B cell (primary cell): ENCODE results near the gene PLD3. TPM values are rescaled to one million over a fixed set of nuclear protein-coding genes. Genes with fewer than 3 reads are reported as not detected.

Experiments
- ATAC-seq: fragments of 200-7000 bp; cut with Tn5 transposase; one replicate; pipeline ENCODE4 v1.10.0; 2021; ENCODE audit warnings: low read depth, mild to moderate bottlenecking, moderate number of reproducible peaks, moderate library complexity
- CTCF ChIA-PET: fragments of 350-600 bp; sonication (Branson Sonifier 250); formaldehyde crosslinking; loops from one replicate; lab custom pipeline; 2021; ENCODE audit warnings: antibody characterized with exemption, inconsistent platforms; lab: Charles Lee
- POLR2A ChIA-PET: fragments of 350-600 bp; sonication (Branson Sonifier 250); formaldehyde crosslinking; loops from one replicate; lab custom pipeline; 2021; ENCODE audit warnings: antibody characterized with exemption; lab: Charles Lee
- DNase-seq: peaks from one replicate; pipeline ENCODE4 v3.0.0; 2013
- H2AFZ ChIP-seq: 2 replicates; pipeline ENCODE4 v1.6.1; 2012; ENCODE audit warnings: mild to moderate bottlenecking, low read depth, low read length; ENCODE audit not compliant: insufficient read depth, poor library complexity, severe bottlenecking
- H3K27ac ChIP-seq, 2 donors: 1 replicate in 1 of 2; 2 replicates in 1 of 2; pipeline ENCODE4 v1.5.1; 2012 to 2013; ENCODE audit warnings: low read length in 2 of 2, mild to moderate bottlenecking in 2 of 2, moderate library complexity in 1 of 2
- H3K27me3 ChIP-seq, 4 experiments: fragments of 200-600 bp in 1 of 4; sonication (generic) in 1 of 4; replicated peaks in 1 of 4; 1 replicate in 2 of 4; 2 replicates in 2 of 4; pipeline versions ENCODE4 v1.6.1 to v1.7.0; 2013 to 2016; ENCODE audit warnings: low read length in 3 of 4, mild to moderate bottlenecking in 2 of 4, mixed read lengths in 1 of 4, moderate library complexity in 1 of 4; ENCODE audit not compliant: insufficient read depth in 4 of 4, control insufficient read depth in 3 of 4; ENCODE audit errors: control extremely low read depth in 1 of 4
- H3K36me3 ChIP-seq, 2 experiments: replicated peaks in 1 of 2; 1 replicate in 1 of 2; 2 replicates in 1 of 2; pipeline versions ENCODE4 v1.6.1 to v1.7.1; 2013; ENCODE audit warnings: low read length in 1 of 2; ENCODE audit not compliant: insufficient read depth in 2 of 2, control insufficient read depth in 1 of 2; ENCODE audit errors: control extremely low read depth in 1 of 2, extremely low read depth in 1 of 2
- H3K4me1 ChIP-seq, 2 donors: fragments of 200-600 bp in 1 of 2; sonication (generic) in 1 of 2; 1 replicate in 1 of 2; 2 replicates in 1 of 2; pipeline versions ENCODE4 v1.5.1 to v1.6.1; 2013 to 2017; ENCODE audit warnings: low read length in 2 of 2; ENCODE audit not compliant: control insufficient read depth in 2 of 2, insufficient read depth in 2 of 2
- H3K4me2 ChIP-seq: replicated peaks from 2 replicates; pipeline ENCODE3; 2012; ENCODE audit warnings: mild to moderate bottlenecking, low read depth, low read length; ENCODE audit not compliant: poor library complexity, severe bottlenecking
- H3K4me3 ChIP-seq, 5 experiments: fragments of 200-600 bp in 1 of 5; sonication (generic) in 1 of 5; 1 replicate in 3 of 5; 2 replicates in 2 of 5; pipeline versions ENCODE4 v1.5.1 to v1.7.0; 2011 to 2016; ENCODE audit warnings: low read length in 4 of 5, mild to moderate bottlenecking in 4 of 5, low read depth in 2 of 5, control low read depth in 1 of 5, moderate library complexity in 1 of 5; ENCODE audit not compliant: insufficient read depth in 1 of 5; ENCODE audit errors: control extremely low read depth in 1 of 5, extremely low read depth in 1 of 5
- H3K79me2 ChIP-seq: fragments of 200-600 bp; sonication (generic); one replicate; pipeline ENCODE4 v1.6.0; 2016; ENCODE audit warnings: low read length; ENCODE audit not compliant: control insufficient read depth, insufficient read depth
- H3K9ac ChIP-seq: fragments of 200-600 bp; sonication (generic); 2 replicates; pipeline ENCODE4 v1.6.1; 2017; ENCODE audit warnings: mild to moderate bottlenecking, low read length, moderate library complexity
- H3K9me3 ChIP-seq, 3 donors: one replicate each; pipeline versions ENCODE4 v1.6.1 to v1.7.1; 2013; ENCODE audit warnings: low read length in 2 of 3; ENCODE audit not compliant: control insufficient read depth in 2 of 3, insufficient read depth in 1 of 3; ENCODE audit errors: control extremely low read depth in 1 of 3
- H4K20me1 ChIP-seq: 2 replicates; pipeline ENCODE4 v1.6.0; 2012; ENCODE audit warnings: mild to moderate bottlenecking, low read length; ENCODE audit not compliant: insufficient read depth, control insufficient read depth, poor library complexity, severe bottlenecking
- H3K27ac Mint-ChIP-seq: one replicate; pipeline ENCODE4 v1.8.0; 2021; ENCODE audit warnings: mixed read lengths
- H3K27me3 Mint-ChIP-seq: one replicate; pipeline ENCODE4 v1.8.0; 2021; ENCODE audit warnings: mixed read lengths
- H3K4me1 Mint-ChIP-seq: one replicate; pipeline ENCODE4 v1.8.0; 2021; ENCODE audit warnings: mixed read lengths
- H3K4me3 Mint-ChIP-seq: one replicate; pipeline ENCODE4 v1.8.0; 2021; ENCODE audit warnings: mixed read lengths
- H3K9me3 Mint-ChIP-seq: one replicate; pipeline ENCODE4 v1.8.0; 2022; ENCODE audit warnings: mixed read lengths; ENCODE audit not compliant: insufficient read depth
- EZH2 ChIP-seq: IDR thresholded peaks from 2 replicates; pipeline ENCODE4 v1.6.1; 2012; ENCODE audit warnings: borderline replicate concordance, low read depth, mild to moderate bottlenecking, moderate library complexity, low read length; ENCODE audit not compliant: insufficient read depth, poor library complexity, severe bottlenecking
- WGBS: methylation state at CpG from one replicate; pipeline ENCODE4 v1.1.5; 2013; ENCODE audit warnings: missing lambda C conversion rate; ENCODE audit not compliant: insufficient coverage; 5-methylcytosine and 5-hydroxymethylcytosine counted together
- intact Hi-C: fragments of 100-400 bp; cut with micrococcal nuclease; formaldehyde crosslinking; loops from one replicate; pipeline ENCODE4 v1.10.0; 2022
- polyA plus RNA-seq: library from polyadenylated mRNA; depleted of rRNA; stranded (reverse); fragments of >200 nt; gene quantifications from 2 replicates; pipeline ENCODE4 v1.2.3, GENCODE V29; 2012
- total RNA-seq, 2 donors: library from RNA; stranded (reverse); fragments of 120-200 nt in 1 of 2; gene quantifications; 1 replicate in 1 of 2; 2 replicates in 1 of 2; pipeline versions ENCODE4 v1.2.3 to v1.2.4, GENCODE V29; 2013 to 2022
- TF ChIP-seq, protein P1 (sequence below): fragments of 200-600 bp; IDR thresholded peaks from one replicate; pipeline ENCODE4 v1.8.0; 2022; ENCODE audit warnings: antibody characterized with exemption, mild to moderate bottlenecking

The PLD3 gene
- total and polyA plus RNA-seq, 2 donors (not counting 1 experiment from before 2014, with no cell fraction given) = 61.7 to 153 TPM

DNA sequence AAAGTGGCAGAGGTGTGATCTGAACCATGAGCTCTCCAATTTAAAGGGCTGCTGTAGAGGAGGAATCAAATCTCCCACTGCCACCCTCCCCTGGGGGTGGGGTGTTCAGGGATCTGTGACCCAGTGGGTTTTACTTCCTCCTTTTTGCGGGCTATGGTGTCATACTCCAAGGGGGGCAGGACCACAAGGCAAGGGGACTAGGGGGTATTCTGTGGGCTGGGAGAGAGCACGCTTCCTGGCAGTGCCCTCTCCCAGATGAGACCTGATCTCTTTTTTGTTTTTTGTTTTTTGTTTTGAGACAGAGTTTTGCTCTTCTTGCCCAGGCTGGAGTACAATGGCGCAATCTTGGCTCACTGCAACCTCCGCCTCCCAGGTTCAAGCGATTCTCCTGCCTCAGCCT is 10.3 kb downstream of the PLD3 start:
- peak; percentile 92 for ATAC-seq
- DNase-seq = peak; percentile 82
- intact Hi-C loops = no loop called here
- 0% methylated on average over 1 of the region's 5 CpGs for WGBS
- Histone ChIP-seq H3K4me1 (peaks cover 7 to 19% of the 10 kb centered on the region in 2 donors), H4K20me1 (peaks cover 44% of the 10 kb centered on the region), H3K79me2 (peaks cover 23% of the 10 kb centered on the region), H3K4me3 (no peak overlapping the region), H3K9ac (no peak overlapping the region), H3K36me3 (no peaks in the 10 kb centered on the region), H2AFZ (no peak overlapping the region), H3K27me3 (no peaks in the 10 kb centered on the region), H3K9me3 (no peaks in the 10 kb centered on the region), H3K27ac (no peak overlapping the region), H3K4me2 (peak overlapping the region; percentile 53)
- ChIA-PET CTCF (interaction anchor here (1.5 kb wide), 1 partner anchor 62 kb away, joined by 3 read pairs; no protein-coding TSS in a partner anchor), POLR2A (interaction anchor here (0.6 kb wide), 2 partner anchors 10 to 262 kb away, joined by 3 to 5 read pairs; partner anchors contain the start of genes C19orf47 and PLD3)
- Mint-ChIP-seq H3K4me1 (peaks cover 34% of the 10 kb centered on the region), H3K27ac (peak overlapping the region; percentile 53), H3K4me3 (peak overlapping the region; percentile 32), H3K27me3 (no peaks in the 10 kb centered on the region), H3K9me3 (no peaks in the 10 kb centered on the region)
- no peak for TF ChIP-seq EZH2
- TF ChIP-seq, protein P1, sequence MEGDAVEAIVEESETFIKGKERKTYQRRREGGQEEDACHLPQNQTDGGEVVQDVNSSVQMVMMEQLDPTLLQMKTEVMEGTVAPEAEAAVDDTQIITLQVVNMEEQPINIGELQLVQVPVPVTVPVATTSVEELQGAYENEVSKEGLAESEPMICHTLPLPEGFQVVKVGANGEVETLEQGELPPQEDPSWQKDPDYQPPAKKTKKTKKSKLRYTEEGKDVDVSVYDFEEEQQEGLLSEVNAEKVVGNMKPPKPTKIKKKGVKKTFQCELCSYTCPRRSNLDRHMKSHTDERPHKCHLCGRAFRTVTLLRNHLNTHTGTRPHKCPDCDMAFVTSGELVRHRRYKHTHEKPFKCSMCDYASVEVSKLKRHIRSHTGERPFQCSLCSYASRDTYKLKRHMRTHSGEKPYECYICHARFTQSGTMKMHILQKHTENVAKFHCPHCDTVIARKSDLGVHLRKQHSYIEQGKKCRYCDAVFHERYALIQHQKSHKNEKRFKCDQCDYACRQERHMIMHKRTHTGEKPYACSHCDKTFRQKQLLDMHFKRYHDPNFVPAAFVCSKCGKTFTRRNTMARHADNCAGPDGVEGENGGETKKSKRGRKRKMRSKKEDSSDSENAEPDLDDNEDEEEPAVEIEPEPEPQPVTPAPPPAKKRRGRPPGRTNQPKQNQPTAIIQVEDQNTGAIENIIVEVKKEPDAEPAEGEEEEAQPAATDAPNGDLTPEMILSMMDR = no peak

DNA sequence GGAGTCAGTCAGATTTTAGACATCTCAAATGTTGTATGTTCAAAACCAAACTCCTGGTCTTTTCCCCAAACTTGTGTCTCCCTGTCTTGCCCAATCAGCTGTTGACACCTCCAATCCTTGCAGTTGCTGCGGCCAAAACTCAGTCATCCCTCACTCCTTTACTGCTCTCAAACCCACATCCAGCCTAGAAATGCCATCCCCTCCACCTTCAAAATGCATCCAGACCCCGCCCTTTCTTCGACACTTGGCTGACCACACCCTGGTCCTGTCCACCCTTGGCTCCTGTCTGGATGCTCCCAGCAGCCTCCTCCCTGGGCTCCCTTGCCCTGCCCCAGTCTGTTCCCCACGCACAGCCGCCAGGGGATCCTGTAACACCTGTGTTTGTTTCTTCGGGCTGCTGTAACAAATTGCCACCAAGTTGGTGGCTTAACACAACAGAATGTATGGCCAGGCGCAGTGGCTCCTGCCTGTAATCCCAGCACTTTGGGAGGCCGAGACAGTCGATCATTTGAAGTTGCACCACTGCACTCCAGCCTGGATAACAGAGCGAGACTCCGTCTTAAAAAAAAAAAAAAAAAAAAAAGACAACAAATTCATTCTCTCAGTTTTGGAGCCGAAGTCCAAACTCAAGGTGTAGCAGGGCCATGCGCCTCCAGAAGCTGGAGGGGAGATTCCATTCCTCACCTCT is 11.7 kb downstream of the PLD3 start:
- H3K27ac Mint-ChIP-seq = no peak overlapping the region
- no peak overlapping the region for H3K9ac ChIP-seq
- no peak overlapping the region for H3K4me2 ChIP-seq
- ATAC-seq (no peak), DNase-seq (no peak)
- intact Hi-C loops = no loop called here
- no peaks in the 10 kb centered on the region for H3K36me3 ChIP-seq
- no peaks in the 10 kb centered on the region for H3K27me3 Mint-ChIP-seq
- no peaks in the 10 kb centered on the region for H3K27me3 ChIP-seq
- peaks cover 15% of the 10 kb centered on the region for H3K79me2 ChIP-seq
- no peak overlapping the region for H2AFZ ChIP-seq
- H4K20me1 ChIP-seq = peaks cover 44% of the 10 kb centered on the region
- TF ChIP-seq, protein P1 = no peak
- no peak for TF ChIP-seq EZH2
- H3K4me1 Mint-ChIP-seq = peaks cover 39% of the 10 kb centered on the region
- no peak overlapping the region for H3K4me3 Mint-ChIP-seq
- H3K4me1 ChIP-seq = peaks cover 7 to 19% of the 10 kb centered on the region in 2 donors
- CTCF ChIA-PET = no interaction called here
- POLR2A ChIA-PET = no interaction called here
- WGBS = 97% methylated on average over 12 of the region's 13 CpGs
- no peaks in the 10 kb centered on the region for H3K9me3 Mint-ChIP-seq
- no peaks in the 10 kb centered on the region for H3K9me3 ChIP-seq
- H3K4me3 ChIP-seq = no peak overlapping the region
- no peak overlapping the region for H3K27ac ChIP-seq
